ENCODE measurements around the gene RSRC2. TPM values are rescaled to one million over a fixed set of nuclear protein-coding genes. Genes with fewer than 3 reads are reported as not detected.

Gene RSRC2
- total and polyA plus RNA-seq, 9 of the 15 experiments (the other 6 are each of a cell fraction or from before 2014, with no cell fraction given): 52.6 to 123 (median 80.3) TPM

DNA sequence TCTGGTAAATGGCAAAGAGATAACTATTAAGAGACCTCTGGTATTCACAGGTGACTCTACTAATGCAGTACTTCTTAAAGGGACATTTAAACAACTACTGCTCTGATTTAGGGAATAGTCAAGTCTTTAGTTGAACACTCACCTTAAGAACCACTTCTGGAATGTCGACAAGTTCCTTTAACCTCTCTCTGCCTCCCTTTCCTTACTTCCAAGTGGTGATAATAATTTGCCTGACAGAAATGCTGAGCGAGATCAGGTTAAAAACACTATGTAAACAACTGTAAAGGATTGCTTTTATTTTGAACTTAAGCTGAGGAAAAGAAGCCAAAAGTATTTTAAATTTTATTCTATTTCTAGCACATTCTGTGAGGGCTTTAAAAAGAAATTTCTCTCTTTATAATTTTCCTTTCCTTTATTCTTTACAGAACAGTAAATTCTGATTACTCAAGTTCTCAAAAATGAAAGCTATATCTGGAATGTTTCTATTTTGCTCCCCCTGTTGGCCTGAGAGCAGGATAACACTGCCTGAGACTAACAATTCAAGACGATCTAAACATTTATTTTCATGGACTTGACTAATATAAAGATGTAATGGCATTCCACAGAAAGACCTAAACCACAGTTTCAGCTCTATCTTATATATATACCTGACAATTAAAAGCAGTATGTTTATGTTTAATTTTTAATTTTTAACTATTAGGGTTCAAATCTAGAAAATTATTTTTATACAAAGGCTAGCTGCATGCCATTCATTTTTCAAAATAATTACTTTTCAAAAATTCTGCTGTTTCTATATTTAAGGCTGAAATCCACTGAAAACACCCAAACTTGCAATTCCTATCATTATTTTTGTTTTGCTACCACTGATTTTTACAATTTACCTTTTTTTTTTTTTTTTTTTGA lies 55.2 kb downstream of the RSRC2 start (continued):
- TF ChIP-seq FIP1L1 (IDR thresholded peaks at IDR 0.05; ENCODE audit: low read depth, low read length, poor library complexity, severe bottlenecking) (no peak), MAZ (CRISPR knock-in tag; conservative IDR thresholded peaks at IDR 0.05 in 1 of 2, IDR thresholded peaks at IDR 0.05 in 1 of 2) (peak in 1 of 2 experiments; percentile 23; a peak in 1 of 4 replicates), PML (IDR thresholded peaks at IDR 0.05; ENCODE audit: low read length) (no peak), MTF1 (CRISPR knock-in tag; IDR thresholded peaks at IDR 0.05; ENCODE audit: borderline replicate concordance) (no peak), HMG20B (CRISPR knock-in tag; IDR thresholded peaks at IDR 0.05) (no peak), EGR1 (conservative IDR thresholded peaks at IDR 0.05) (no peak), PHF20 (IDR thresholded peaks at IDR 0.05; ENCODE audit: partially characterized antibody) (no peak), MCM7 (IDR thresholded peaks at IDR 0.05) (no peak), NFE2L1 (tag; IDR thresholded peaks at IDR 0.05; ENCODE audit: borderline replicate concordance, low read depth) (no peak), TBL1XR1 (IDR thresholded peaks at IDR 0.05; ENCODE audit: low read length in 2 of 2) (no peak), FOSL1 (tag; conservative IDR thresholded peaks at IDR 0.05) (0 out of 2 replicates have a peak, but pooled peaks have one; percentile 15), DACH1 (IDR thresholded peaks at IDR 0.05; ENCODE audit: partially characterized antibody) (no peak), ZNF253 (CRISPR knock-in tag; conservative IDR thresholded peaks at IDR 0.05) (no peak), POLR2H (tag; IDR thresholded peaks at IDR 0.05; ENCODE audit: low read depth) (peak; percentile 53; the same call in 1 of the 2 replicates), NR2C1 (IDR thresholded peaks at IDR 0.05) (no peak), NR2C1 (tag; IDR thresholded peaks at IDR 0.05) (no peak), RHOXF2B (CRISPR knock-in tag; conservative IDR thresholded peaks at IDR 0.05) (no peak), PHB (CRISPR knock-in tag; IDR thresholded peaks at IDR 0.05) (no peak), JUND (IDR thresholded peaks at IDR 0.05; ENCODE audit: borderline replicate concordance, low read depth, low read length) (peak; percentile 32; the same call in 1 of the 2 replicates), JUND (tag; IDR thresholded peaks at IDR 0.05; ENCODE audit: borderline replicate concordance, low read depth, low read length) (no peak), ADNP (tag; IDR thresholded peaks at IDR 0.05) (peak; percentile 47; the same call in 1 of the 2 replicates), SIN3B (IDR thresholded peaks at IDR 0.05; ENCODE audit: low read depth) (no peak)
- TF ChIP-seq, protein P1, sequence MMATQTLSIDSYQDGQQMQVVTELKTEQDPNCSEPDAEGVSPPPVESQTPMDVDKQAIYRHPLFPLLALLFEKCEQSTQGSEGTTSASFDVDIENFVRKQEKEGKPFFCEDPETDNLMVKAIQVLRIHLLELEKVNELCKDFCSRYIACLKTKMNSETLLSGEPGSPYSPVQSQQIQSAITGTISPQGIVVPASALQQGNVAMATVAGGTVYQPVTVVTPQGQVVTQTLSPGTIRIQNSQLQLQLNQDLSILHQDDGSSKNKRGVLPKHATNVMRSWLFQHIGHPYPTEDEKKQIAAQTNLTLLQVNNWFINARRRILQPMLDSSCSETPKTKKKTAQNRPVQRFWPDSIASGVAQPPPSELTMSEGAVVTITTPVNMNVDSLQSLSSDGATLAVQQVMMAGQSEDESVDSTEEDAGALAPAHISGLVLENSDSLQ (IDR thresholded peaks at IDR 0.05): peak; percentile 5; the same call in 1 of the 2 replicates
- TF ChIP-seq, protein P2, sequence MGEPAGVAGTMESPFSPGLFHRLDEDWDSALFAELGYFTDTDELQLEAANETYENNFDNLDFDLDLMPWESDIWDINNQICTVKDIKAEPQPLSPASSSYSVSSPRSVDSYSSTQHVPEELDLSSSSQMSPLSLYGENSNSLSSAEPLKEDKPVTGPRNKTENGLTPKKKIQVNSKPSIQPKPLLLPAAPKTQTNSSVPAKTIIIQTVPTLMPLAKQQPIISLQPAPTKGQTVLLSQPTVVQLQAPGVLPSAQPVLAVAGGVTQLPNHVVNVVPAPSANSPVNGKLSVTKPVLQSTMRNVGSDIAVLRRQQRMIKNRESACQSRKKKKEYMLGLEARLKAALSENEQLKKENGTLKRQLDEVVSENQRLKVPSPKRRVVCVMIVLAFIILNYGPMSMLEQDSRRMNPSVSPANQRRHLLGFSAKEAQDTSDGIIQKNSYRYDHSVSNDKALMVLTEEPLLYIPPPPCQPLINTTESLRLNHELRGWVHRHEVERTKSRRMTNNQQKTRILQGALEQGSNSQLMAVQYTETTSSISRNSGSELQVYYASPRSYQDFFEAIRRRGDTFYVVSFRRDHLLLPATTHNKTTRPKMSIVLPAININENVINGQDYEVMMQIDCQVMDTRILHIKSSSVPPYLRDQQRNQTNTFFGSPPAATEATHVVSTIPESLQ (CRISPR knock-in tag; IDR thresholded peaks at IDR 0.05): no peak
- TF ChIP-seq, protein P3, sequence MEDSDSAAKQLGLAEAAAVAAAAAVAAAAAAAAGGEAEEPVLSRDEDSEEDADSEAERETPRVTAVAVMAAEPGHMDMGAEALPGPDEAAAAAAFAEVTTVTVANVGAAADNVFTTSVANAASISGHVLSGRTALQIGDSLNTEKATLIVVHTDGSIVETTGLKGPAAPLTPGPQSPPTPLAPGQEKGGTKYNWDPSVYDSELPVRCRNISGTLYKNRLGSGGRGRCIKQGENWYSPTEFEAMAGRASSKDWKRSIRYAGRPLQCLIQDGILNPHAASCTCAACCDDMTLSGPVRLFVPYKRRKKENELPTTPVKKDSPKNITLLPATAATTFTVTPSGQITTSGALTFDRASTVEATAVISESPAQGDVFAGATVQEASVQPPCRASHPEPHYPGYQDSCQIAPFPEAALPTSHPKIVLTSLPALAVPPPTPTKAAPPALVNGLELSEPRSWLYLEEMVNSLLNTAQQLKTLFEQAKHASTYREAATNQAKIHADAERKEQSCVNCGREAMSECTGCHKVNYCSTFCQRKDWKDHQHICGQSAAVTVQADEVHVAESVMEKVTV (CRISPR knock-in tag; IDR thresholded peaks at IDR 0.05): peak; percentile 69

All from K562 (cell line).